COR-L47 (cell line): ENCODE data around the gene COLGALT1.
"Not testable (repeated sequence)": the region's sequence is repeated elsewhere in the genome, so short reads cannot be mapped to it uniquely, and the experiment has no call there.

Experiments
- DNase-seq: peaks from one replicate; lab custom pipeline; 2025; lab: John Stamatoyannopoulos, UW

COLGALT1 gene

DNA sequence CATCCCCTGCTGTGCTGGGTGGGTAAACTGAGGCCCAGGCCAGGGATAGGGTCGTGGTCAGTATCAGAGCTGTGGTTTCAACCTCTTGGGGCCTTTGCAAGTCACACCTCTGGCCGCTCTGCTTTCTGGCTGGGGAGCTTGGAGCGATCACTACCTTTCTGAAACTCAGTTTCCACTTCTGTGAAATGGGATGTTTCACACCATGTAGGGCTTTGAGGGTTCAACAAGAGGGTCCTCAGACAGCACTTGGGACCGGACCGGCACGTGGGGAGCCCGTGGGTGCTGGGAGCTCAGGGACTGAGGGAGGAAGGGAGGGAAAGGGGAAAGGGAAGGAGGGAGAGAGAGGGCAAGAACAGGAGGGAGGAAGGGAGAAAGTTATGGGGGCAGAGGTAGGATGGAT lies 22.9 kb upstream of the COLGALT1 start:
- no peak for DNase-seq

DNA sequence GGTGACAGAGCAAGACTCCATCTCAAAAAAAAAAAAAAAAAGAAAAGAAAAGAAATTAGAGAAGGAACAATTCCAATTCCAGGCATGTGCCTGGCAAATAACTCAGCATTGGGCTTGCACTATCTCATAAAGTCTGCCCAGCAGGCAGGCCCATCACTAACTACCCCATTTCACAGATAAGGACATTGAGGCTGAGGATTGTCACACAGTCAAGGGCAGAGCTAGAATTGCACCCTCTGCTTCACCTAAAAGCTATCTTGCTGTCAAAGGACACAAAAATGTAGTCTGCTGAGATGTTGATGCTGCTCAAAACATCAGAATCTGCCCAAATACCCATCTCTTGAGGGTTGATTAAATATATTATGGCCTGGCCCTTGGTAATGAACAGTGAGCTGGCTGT lies 20.7 kb upstream of the COLGALT1 start:
- no peak for DNase-seq

DNA sequence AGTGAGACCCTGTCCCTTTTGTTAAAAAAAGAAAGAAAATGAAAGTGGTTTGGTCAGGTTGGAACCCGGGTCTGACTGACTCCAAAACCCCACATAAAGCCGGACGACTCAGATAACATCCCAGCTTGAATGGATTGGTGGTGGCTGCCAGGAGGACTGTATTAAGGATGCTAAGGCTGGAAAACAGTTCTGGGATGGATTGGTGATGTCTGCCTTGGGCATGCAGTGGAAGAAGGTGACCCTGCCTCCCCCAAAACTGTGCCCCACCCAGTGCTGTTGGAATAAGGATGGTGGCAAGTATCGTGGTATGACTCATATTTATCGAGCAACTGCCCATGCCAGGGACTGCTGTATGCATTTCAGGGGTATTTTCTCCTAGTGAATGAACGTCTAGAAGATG lies 18.5 kb upstream of the COLGALT1 start:
- no peak for DNase-seq

- no peak for DNase-seq
Observed at GRCh38 chr19:17538684-17539237, 16.7 kb upstream of the COLGALT1 start.

GRCh38 chr19:17539238-17540117 lies 16.0 kb upstream of the COLGALT1 start:
- DNase-seq: peak; percentile 87

DNA sequence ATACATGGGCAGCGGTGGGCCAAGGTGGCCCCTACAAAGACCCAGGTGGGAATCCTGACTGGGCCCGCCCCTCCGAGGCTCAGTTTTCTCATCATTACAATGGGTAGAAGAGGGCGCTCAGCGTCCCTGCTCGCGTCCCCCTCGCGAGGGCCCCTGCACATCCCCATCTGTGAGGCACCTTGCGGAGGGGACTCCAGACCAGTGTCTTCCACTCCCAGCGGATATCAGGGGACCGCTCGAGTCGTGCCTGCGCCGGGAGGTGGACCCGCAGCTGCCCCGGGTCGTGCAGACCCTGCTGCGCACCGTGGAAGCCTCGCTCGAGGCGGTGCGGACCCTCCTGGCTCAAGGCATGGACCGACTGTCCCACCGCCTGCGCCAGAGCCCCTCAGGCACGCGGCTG lies 15.3 kb upstream of the COLGALT1 start:
- DNase-seq: no peak

GRCh38 chr19:17541184-17541759 lies 14.2 kb upstream of the COLGALT1 start:
- no peak for DNase-seq

DNA sequence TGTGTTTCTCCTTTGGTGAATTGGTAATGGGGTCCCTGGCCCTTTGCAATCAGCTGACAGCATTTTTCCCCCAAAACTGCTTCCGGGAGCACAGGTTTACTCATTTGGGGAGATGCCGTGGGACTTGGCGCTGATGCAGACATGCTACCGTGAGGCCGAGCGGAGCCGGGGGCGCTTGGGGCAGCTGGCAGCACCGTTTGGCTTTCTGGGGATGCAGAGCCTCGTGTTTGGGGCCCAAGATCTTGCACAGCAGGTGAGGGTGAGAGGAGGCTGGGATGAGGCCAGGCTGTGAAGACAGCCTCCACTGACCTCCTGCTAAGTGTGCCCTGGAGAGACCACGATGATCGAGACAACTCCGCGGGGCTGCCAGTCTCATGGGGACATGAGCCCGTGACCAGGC lies 13.4 kb upstream of the COLGALT1 start:
- no peak for DNase-seq

DNA sequence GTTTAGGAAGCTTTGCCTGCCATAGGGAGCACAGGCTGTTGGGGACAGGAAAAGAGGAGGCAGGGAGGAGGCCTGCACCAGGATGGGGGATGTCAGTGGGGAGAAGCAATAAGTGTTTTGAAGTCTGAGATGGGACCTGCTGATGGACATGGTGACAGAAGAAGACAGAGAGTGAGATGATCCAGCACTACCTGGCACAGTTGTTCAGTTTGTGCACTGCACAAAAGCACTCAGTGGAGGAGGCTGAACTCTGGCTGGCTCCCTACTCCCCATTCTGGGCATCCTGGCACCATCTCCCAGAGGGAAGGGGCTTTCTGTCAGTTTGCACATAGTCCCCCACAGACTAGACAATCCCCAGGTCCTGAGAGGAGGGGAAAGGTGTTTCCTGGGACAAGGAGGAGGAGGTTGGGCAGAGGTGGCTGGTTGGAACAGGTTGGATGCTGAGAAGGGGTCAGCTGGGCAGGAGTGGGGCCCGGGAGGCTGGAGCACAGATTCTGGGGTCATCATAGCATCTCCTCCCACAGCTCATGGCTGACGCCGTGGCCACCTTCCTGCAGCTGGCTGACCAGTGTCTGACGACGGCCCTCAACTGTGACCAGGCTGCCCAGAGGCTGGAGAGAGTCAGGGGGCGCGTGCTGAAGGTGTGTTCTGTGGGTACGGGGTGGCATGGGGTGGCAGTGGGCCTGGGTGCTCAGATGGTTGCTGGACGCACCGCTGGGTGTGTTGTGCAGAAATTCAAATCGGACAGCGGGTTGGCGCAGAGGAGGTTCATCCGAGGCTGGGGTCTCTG lies 12.5 kb upstream of the COLGALT1 start:
- DNase-seq: no peak

- no peak for DNase-seq
Observed at GRCh38 chr19:17543986-17544385, 11.5 kb upstream of the COLGALT1 start.

- DNase-seq: no peak
Observed at GRCh38 chr19:17544418-17544817, 11.0 kb upstream of the COLGALT1 start.

- DNase-seq: no peak
Observed at GRCh38 chr19:17548145-17548544, 7.3 kb upstream of the COLGALT1 start.

- DNase-seq: no peak
Observed at GRCh38 chr19:17549085-17549740, 6.2 kb upstream of the COLGALT1 start.

DNA sequence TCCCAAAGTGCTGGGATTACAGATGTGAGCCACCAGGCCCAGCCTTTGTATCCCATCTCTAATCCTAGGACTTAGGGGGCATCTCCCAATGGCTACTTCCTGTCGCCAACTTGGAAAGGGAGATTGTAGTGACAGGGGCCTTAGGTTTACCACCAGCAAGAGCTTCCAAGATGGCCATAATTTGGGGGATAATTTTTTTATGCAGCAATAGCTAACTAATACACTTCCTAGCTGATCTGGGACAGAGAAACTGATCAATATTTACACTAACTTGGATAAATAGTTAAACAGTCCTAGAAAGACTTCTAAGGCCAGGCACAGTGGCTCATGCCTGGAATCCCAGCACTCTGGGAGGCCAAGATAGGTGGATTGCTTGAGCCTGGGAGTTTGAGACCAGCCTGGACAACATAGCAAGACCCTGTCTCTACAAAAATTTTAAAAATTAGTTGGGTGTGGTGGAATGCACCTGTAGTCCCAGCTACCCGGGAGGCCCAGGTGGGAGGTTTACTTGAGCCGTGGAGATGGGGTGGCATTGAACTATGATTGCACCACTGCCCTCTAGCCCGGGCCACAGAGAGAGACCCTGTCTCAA lies 5.3 kb upstream of the COLGALT1 start:
- DNase-seq: no peak

DNA sequence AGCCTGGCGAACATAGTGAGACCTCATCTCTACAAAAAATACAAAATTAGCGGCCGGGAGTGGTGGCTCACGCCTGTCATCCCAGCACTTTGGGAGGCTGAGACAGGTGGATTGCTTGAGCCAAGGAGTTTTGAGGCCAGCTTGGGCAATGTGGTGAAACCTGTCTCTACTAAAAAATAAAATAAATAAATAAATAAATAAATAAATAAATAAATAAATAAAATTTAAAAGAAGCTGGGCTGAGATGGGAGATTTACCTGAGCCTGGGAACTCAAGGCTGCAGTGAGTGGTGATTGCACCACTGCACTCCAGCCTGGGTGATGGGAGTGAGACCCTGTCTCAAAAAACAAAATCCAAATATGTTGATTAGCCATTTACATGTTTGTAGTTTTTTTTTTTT lies 2.7 kb upstream of the COLGALT1 start:
- DNase-seq: not testable (repeated sequence)

GRCh38 chr19:17553256-17553655 lies 2.2 kb upstream of the COLGALT1 start:
- DNase-seq: no peak

DNA sequence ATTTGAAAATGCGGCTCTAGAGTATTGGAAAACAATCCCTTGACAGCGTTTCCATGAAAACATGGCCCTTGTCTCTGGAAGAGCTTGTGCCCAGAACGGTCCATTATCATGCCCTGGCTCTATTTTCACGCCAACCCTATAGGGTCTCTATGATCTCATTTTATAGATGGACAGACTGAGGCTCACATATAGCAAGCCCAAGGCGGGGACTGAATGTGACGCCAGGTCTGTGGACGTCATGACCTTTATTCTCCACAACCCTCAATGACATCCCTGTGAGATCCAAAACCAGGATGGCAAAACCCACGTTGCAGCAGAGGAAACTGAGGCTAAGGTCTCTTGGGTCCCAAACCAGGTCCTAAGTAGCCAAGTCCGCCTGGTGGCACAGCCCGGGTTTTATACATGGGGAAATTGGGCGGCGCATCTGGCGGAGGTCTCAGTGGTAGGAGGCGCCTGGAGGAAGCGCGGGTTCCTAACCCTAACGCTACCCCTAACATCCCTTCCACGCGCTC lies 425 bp upstream of the COLGALT1 start:
- DNase-seq: no peak

GRCh38 chr19:17555929-17556813 lies 722 bp downstream of the COLGALT1 start:
- no peak for DNase-seq

- DNase-seq: no peak
Observed at GRCh38 chr19:17556995-17557394, 1.5 kb downstream of the COLGALT1 start.

DNA sequence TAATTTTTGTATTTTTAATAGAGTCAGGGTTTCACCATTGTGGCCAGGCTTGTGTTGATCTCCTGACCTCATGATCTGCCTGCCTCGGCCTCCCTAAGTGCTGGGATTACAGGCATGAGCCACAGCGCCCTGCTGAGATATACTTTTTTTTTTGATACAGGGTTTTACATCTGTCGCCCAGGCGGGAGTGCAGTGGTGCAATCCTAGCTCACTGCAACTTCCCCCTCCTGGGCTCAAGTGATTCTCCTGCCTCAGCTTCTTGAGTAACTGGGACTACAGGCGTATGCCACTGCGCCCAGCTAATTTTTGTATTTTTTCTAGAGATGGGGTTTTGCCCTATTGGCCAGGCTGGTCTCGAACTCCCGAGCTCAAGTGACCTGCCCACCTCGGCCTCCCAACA lies 2.0 kb downstream of the COLGALT1 start:
- no peak for DNase-seq
